ENCODE results near the gene ACTN2.

Gene ACTN2

DNA sequence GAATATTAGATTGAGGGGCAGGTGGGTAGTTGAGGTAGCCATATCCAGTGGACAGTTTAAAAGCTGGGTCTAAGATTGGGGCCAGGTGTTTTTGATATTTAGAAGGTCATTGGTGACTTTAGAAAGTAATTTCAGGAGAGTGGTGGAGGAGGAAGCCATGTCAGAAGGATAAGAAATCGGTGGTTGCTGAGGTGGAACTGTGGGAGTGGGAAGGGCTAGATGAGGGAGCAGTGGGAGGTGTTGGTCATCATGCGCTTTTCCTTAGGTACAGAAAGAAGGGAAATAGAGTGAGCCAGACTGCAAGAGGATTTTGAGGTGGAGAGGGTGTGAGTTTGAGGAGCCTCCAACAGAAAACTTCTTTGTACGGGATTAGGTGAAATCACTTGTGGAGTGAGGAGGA lies 116.0 kb downstream of the ACTN2 start:
- no peak for DNase-seq
- in situ Hi-C loops (cut with MboI; ENCODE audit: low pct_unique_long_range_greater_than_20kb, low sequenced_read_pairs): no loop called here

DNA sequence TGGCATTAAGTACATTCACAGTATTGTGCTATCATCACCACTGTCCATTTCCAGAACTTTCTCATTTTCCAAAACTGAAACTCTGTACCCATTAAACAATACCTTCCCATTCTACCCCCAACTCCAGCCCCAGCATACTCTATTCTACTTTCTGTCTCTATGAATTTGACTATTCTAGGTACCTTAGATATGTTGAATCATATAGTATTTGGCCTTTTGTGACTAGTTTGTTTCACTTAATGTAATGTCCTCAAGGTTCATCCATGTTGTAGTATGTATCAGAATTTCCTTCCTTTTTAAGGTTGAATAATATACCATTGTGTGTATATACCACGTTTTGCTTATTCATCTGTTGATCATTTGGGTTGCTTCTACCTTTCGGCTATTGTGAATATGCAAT lies 120.3 kb downstream of the ACTN2 start:
- in situ Hi-C loops (cut with MboI; ENCODE audit: low pct_unique_long_range_greater_than_20kb, low sequenced_read_pairs): no loop called here
- DNase-seq: no peak

DNA sequence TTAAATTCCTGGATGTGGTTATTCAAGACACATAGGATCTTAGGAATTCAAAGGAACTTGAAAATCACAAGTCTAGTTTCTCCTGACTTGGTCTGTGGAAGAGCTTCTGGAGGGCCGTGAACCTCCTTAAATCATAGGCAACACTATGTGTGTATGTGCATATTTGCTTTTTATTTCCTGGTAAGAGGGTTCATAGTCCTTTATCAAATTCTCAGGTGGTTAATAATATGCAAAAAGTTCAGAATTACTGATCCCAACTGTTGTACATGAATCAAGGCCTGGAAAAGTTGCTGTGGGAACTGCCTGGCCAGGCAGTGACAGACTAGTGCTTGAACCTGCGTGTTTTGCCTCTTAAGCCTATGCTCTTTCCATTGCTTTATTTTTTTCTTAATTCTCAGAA lies 121.7 kb downstream of the ACTN2 start:
- in situ Hi-C loops (cut with MboI; ENCODE audit: low pct_unique_long_range_greater_than_20kb, low sequenced_read_pairs): no loop called here

DNA sequence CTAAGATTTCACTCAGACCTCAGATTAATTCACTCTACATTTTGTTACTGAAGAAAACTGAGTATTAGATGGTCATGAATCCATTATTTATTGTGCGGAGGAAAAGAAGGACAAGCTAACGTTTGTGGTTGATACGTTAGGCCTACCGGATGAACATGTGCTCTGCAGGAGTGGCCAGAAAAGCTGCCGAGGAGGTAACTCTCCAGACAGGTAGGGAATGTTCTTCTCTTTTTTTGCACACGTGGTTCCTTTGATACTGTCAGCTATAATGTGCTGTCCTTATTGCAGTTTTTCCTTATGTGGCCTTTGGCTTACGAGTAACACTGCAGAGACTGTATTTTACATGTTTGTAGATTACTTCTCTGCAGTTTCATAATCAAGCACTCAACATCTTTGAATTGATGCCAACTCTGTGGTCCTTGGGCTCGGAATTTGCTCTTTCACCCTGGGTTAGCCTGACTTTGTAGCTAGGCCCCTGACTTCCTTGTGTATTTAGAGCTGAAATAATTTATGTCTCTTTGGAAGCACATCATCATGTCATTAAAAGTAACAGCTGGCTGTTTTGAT lies 122.3 kb downstream of the ACTN2 start:
- in situ Hi-C loops (cut with MboI; ENCODE audit: low pct_unique_long_range_greater_than_20kb, low sequenced_read_pairs): no loop called here
- DNase-seq: no peak

More for the DNA sequence above, 121.7 kb downstream of the ACTN2 start:
- DNase-seq: no peak

DNA sequence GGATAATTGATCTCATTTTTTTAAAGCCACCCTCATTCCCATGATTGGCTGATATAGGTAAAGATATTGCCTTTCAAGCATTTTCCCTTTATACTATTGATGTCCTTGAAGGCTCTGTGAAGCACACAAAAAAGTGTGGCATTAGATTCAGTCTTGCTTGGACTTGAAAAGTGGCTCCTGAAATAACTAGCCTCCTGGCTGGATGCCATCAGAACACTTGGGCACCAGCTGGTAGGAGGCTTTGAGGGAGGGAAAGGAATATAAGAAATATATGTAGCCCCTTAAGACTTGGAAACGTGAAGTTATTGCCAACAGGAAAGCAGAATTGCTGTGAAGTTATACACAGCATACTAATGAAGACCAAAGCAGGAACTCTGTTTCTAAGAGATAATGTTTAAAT lies 122.8 kb downstream of the ACTN2 start:
- in situ Hi-C loops (cut with MboI; ENCODE audit: low pct_unique_long_range_greater_than_20kb, low sequenced_read_pairs): no loop called here
- DNase-seq: no peak

DNA sequence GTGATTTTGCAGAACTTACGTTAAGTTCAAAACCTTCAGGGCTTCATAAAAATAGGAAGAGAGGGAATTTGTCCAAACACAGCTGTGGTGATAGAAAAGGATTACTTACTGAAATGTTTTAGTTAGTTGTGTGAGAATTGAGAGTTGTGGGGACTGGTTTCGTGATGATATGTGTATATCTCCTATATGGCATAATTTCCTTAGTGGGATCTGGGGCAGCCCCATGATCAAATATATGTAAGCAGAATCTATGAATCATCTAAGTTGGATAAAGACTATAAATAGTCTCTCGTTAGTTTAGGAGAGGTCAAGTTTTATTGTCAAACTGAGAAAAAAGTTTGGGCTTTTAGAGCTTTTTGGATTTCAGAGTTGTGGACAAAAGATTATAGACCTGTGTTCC lies 123.7 kb downstream of the ACTN2 start:
- no peak for DNase-seq
- in situ Hi-C loops (cut with MboI; ENCODE audit: low pct_unique_long_range_greater_than_20kb, low sequenced_read_pairs): no loop called here

DNA sequence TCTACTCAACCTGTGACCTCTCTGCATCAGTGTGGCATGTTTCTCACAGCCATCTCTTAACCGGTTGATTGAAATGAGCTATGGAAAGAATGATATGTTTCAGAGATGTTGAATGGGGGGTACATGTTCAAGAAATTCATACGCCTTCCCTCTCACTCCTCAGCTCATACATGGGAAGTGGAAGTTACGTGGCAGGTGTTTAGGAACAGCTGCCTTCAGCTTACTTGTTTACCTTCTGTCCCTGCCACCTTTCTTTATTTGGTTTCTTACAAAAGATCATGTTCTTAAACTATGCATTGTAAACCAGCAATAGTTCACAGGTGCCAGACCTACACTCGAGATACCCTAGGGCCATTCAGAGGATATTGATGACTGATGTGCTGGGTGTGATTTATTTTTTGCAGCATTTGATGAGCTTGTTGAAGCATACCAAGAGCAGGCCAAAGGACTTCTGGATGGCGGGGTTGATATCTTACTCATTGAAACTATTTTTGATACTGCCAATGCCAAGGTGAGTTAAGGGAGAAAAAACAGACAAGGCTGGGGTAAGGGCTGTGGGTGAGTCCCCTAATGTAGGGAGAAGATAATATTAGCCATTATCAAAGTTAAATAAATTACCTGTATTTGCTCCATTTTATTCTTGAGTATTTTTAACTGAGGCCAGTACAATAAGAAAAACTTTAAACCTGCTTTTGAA lies 126.2 kb downstream of the ACTN2 start:
- in situ Hi-C loops (cut with MboI; ENCODE audit: low pct_unique_long_range_greater_than_20kb, low sequenced_read_pairs): no loop called here
- DNase-seq: no peak

All from KBM-7 (cell line).